Glutamatergic neuron (in vitro differentiated cells): ENCODE results near the gene BLVRB. TPM values are rescaled to one million over a fixed set of nuclear protein-coding genes. Genes with fewer than 3 reads are reported as not detected.

Experiments used
- DNase-seq: peaks from one replicate; pipeline ENCODE4 v3.0.0; 2022
- H3K27ac Mint-ChIP-seq: one replicate; pipeline ENCODE4 v1.8.0; 2020; ENCODE audit warnings: mild to moderate bottlenecking, mixed read lengths, inconsistent platforms; ENCODE audit not compliant: unreplicated experiment
- H3K27me3 Mint-ChIP-seq: one replicate; pipeline ENCODE4 v1.8.0; 2020; ENCODE audit warnings: mild to moderate bottlenecking, moderate library complexity, mixed read lengths, inconsistent platforms; ENCODE audit not compliant: unreplicated experiment
- H3K36me3 Mint-ChIP-seq: one replicate; pipeline ENCODE4 v1.8.0; 2020; ENCODE audit warnings: mild to moderate bottlenecking, mixed read lengths, inconsistent platforms; ENCODE audit not compliant: unreplicated experiment
- H3K4me1 Mint-ChIP-seq: one replicate; pipeline ENCODE4 v1.8.0; 2020; ENCODE audit warnings: mild to moderate bottlenecking, low read depth, mixed read lengths, inconsistent platforms; ENCODE audit not compliant: unreplicated experiment
- H3K4me3 Mint-ChIP-seq: one replicate; pipeline ENCODE4 v1.8.0; 2020; ENCODE audit warnings: mild to moderate bottlenecking, mixed read lengths, inconsistent platforms; ENCODE audit not compliant: unreplicated experiment
- H3K9me3 Mint-ChIP-seq: one replicate; pipeline ENCODE4 v1.8.0; 2020; ENCODE audit warnings: mild to moderate bottlenecking, moderate library complexity, mixed read lengths, inconsistent platforms; ENCODE audit not compliant: unreplicated experiment
- CTCF ChIP-seq: fragments of 200-600 bp; sonication (generic); IDR thresholded peaks from one replicate; pipeline ENCODE4 v1.5.0; 2021; ENCODE audit not compliant: partially characterized antibody, unreplicated experiment
- total RNA-seq: library from RNA; stranded (reverse); fragmentation: NEBNext Ultra II Directional; extraction: Animal tissue kit (Norgen Biotek cat#: 25700); gene quantifications from one replicate; pipeline ENCODE4 v1.2.1, GENCODE V29; 2021; ENCODE audit not compliant: unreplicated experiment

The BLVRB gene
- total RNA-seq, 1 donor from 2014 or later, result 7.2 TPM

GRCh38 chr19:40421993-40422747 is 43.4 kb downstream of the BLVRB start:
- Mint-ChIP-seq H3K4me3 (peak overlapping the region; percentile 18), H3K9me3 (peaks cover 8% of the 10 kb centered on the region), H3K27me3 (peaks cover 11% of the 10 kb centered on the region), H3K4me1 (peaks cover 27% of the 10 kb centered on the region), H3K36me3 (no peaks in the 10 kb centered on the region), H3K27ac (peak overlapping the region; percentile 49)
- no peak for TF ChIP-seq CTCF
- no peak for DNase-seq

GRCh38 chr19:40420766-40421765 is 44.5 kb downstream of the BLVRB start:
- H3K9me3 Mint-ChIP-seq, result peaks cover 11% of the 10 kb centered on the region
- H3K27ac Mint-ChIP-seq, result peak overlapping the region; percentile 82
- peak; percentile 94 for TF ChIP-seq CTCF
- no peaks in the 10 kb centered on the region for H3K36me3 Mint-ChIP-seq
- H3K4me3 Mint-ChIP-seq, result peak overlapping the region; percentile 75
- H3K27me3 Mint-ChIP-seq, result peaks cover 11% of the 10 kb centered on the region
- peaks cover 30% of the 10 kb centered on the region for H3K4me1 Mint-ChIP-seq
- peak; percentile 89 for DNase-seq

- Mint-ChIP-seq H3K36me3 (no peaks in the 10 kb centered on the region), H3K4me3 (peak overlapping the region; percentile 75), H3K4me1 (peaks cover 30% of the 10 kb centered on the region), H3K27ac (peak overlapping the region; percentile 71), H3K9me3 (peaks cover 12% of the 10 kb centered on the region), H3K27me3 (peaks cover 8% of the 10 kb centered on the region)
- DNase-seq, result no peak
- TF ChIP-seq CTCF, result no peak
Measured at GRCh38 chr19:40420451-40420765, 45.1 kb downstream of the BLVRB start.

- DNase-seq, result no peak
- peaks cover 28% of the 10 kb centered on the region for H3K4me1 Mint-ChIP-seq
- H3K36me3 Mint-ChIP-seq, result no peaks in the 10 kb centered on the region
- peak overlapping the region; percentile 71 for H3K27ac Mint-ChIP-seq
- no peak for TF ChIP-seq CTCF
- H3K27me3 Mint-ChIP-seq, result peaks cover 8% of the 10 kb centered on the region
- H3K4me3 Mint-ChIP-seq, result peak overlapping the region; percentile 57
- H3K9me3 Mint-ChIP-seq, result peaks cover 9% of the 10 kb centered on the region
Measured at GRCh38 chr19:40419780-40420179, 45.8 kb downstream of the BLVRB start.
